ENCODE measurements around the gene TPPP2. TPM values are rescaled to one million over a fixed set of nuclear protein-coding genes. Genes with fewer than 3 reads are reported as not detected.

Gene TPPP2
- total RNA-seq, 2 experiments from 2014 or later: not detected

- Mint-ChIP-seq H3K9me3 (no peaks in the 10 kb centered on the region), H3K4me1 (peaks cover 7% of the 10 kb centered on the region), H3K36me3 (ENCODE audit: low read depth) (no peaks in the 10 kb centered on the region), H3K27ac (no peak within 1 kb of the TSS), H3K27me3 (peaks cover 17% of the 10 kb centered on the region), H3K4me3 (no peak within 1 kb of the TSS)
- ChIA-PET POLR2A (no interaction called here), CTCF (interaction anchor here (1.4 to 3.1 kb wide), 3 partner anchors 27 to 63 kb away, joined by 3 to 60 read pairs (median 11); no protein-coding TSS in a partner anchor)
- no peak for DNase-seq
Observed at GRCh38 chr14:21041676-21042433, 11.8 kb downstream of the TPPP2 start, which contains the start of gene RNASE7. RNASE7 (plus strand) TSS chr14:21042362; CDS start chr14:21042993, 631 bp downstream.

GRCh38 chr14:21042918-21043317 is 12.9 kb downstream of the TPPP2 start:
- DNase-seq: no peak
- no peaks in the 10 kb centered on the region for H3K9me3 Mint-ChIP-seq
- no peak overlapping the region for H3K4me3 Mint-ChIP-seq
- no peaks in the 10 kb centered on the region for H3K36me3 Mint-ChIP-seq (ENCODE audit: low read depth)
- ChIA-PET POLR2A (no interaction called here), CTCF (interaction anchor here (0.7 to 2.9 kb wide), 3 partner anchors 28 to 397 kb away, joined by 3 to 11 read pairs (median 3); no protein-coding TSS in a partner anchor)
- H3K27ac Mint-ChIP-seq: no peak overlapping the region
- H3K4me1 Mint-ChIP-seq: peaks cover 7% of the 10 kb centered on the region
- peaks cover 17% of the 10 kb centered on the region for H3K27me3 Mint-ChIP-seq

- CTCF ChIA-PET: interaction anchor here (0.7 to 2.9 kb wide), 4 partner anchors 21 to 398 kb away, joined by 3 to 11 read pairs (median 4); no protein-coding TSS in a partner anchor
- no peaks in the 10 kb centered on the region for H3K36me3 Mint-ChIP-seq (ENCODE audit: low read depth)
- H3K4me1 Mint-ChIP-seq: peaks cover 7% of the 10 kb centered on the region
- no peak overlapping the region for H3K4me3 Mint-ChIP-seq
- H3K27me3 Mint-ChIP-seq: peaks cover 17% of the 10 kb centered on the region
- no peaks in the 10 kb centered on the region for H3K9me3 Mint-ChIP-seq
- DNase-seq: no peak
- H3K27ac Mint-ChIP-seq: no peak overlapping the region
- POLR2A ChIA-PET: interaction anchor here (1.0 kb wide), 1 partner anchor 13 kb away, joined by 3 read pairs; no protein-coding TSS in a partner anchor
Observed at GRCh38 chr14:21043387-21043973, 13.5 kb downstream of the TPPP2 start.

- H3K36me3 Mint-ChIP-seq (ENCODE audit: low read depth): no peaks in the 10 kb centered on the region
- no peak for DNase-seq
- ChIA-PET CTCF (interaction anchor here (0.9 to 2.9 kb wide), 3 partner anchors 22 to 45 kb away, joined by 3 to 11 read pairs (median 5); no protein-coding TSS in a partner anchor), POLR2A (interaction anchor here (1.0 kb wide), 1 partner anchor 13 kb away, joined by 3 read pairs; no protein-coding TSS in a partner anchor)
- H3K4me3 Mint-ChIP-seq: no peak overlapping the region
- peaks cover 7% of the 10 kb centered on the region for H3K4me1 Mint-ChIP-seq
- no peaks in the 10 kb centered on the region for H3K9me3 Mint-ChIP-seq
- H3K27ac Mint-ChIP-seq: no peak overlapping the region
- H3K27me3 Mint-ChIP-seq: peaks cover 17% of the 10 kb centered on the region
Observed at GRCh38 chr14:21043974-21044618, 14.1 kb downstream of the TPPP2 start.

GRCh38 chr14:21047378-21047781 is 17.4 kb downstream of the TPPP2 start:
- H3K4me1 Mint-ChIP-seq: peaks cover 7% of the 10 kb centered on the region
- no peak overlapping the region for H3K4me3 Mint-ChIP-seq
- no peak overlapping the region for H3K27ac Mint-ChIP-seq
- ChIA-PET CTCF (interaction anchor here (0.5 to 3.1 kb wide), 4 partner anchors 24 to 297 kb away, joined by 3 to 20 read pairs (median 4); no protein-coding TSS in a partner anchor), POLR2A (no interaction called here)
- no peaks in the 10 kb centered on the region for H3K9me3 Mint-ChIP-seq
- H3K36me3 Mint-ChIP-seq (ENCODE audit: low read depth): no peaks in the 10 kb centered on the region
- peaks cover 17% of the 10 kb centered on the region for H3K27me3 Mint-ChIP-seq
- DNase-seq: no peak

- Mint-ChIP-seq H3K27me3 (peaks cover 12% of the 10 kb centered on the region), H3K27ac (no peak overlapping the region), H3K4me1 (peaks cover 7% of the 10 kb centered on the region), H3K36me3 (ENCODE audit: low read depth) (no peaks in the 10 kb centered on the region), H3K4me3 (no peak overlapping the region), H3K9me3 (no peaks in the 10 kb centered on the region)
- no peak for DNase-seq
- POLR2A ChIA-PET: no interaction called here
- CTCF ChIA-PET: interaction anchor here (1.0 to 3.1 kb wide), 4 partner anchors 30 to 78 kb away, joined by 3 to 20 read pairs (median 3); no protein-coding TSS in a partner anchor
Observed at GRCh38 chr14:21048638-21049037, 18.6 kb downstream of the TPPP2 start.

- no peak overlapping the region for H3K4me3 Mint-ChIP-seq
- ChIA-PET POLR2A (no interaction called here), CTCF (interaction anchor here (1.4 kb wide), 1 partner anchor 31 kb away, joined by 3 read pairs; no protein-coding TSS in a partner anchor)
- no peak overlapping the region for H3K27ac Mint-ChIP-seq
- H3K27me3 Mint-ChIP-seq: peaks cover 12% of the 10 kb centered on the region
- DNase-seq: no peak
- no peaks in the 10 kb centered on the region for H3K36me3 Mint-ChIP-seq (ENCODE audit: low read depth)
- no peaks in the 10 kb centered on the region for H3K9me3 Mint-ChIP-seq
- H3K4me1 Mint-ChIP-seq: peaks cover 9% of the 10 kb centered on the region
Observed at GRCh38 chr14:21049271-21049673, 19.3 kb downstream of the TPPP2 start.

- no peak for DNase-seq
- H3K4me1 Mint-ChIP-seq: peaks cover 4% of the 10 kb centered on the region
- CTCF ChIA-PET: interaction anchor here (0.8 to 1.9 kb wide), 2 partner anchors 33 to 36 kb away, joined by 3 to 9 read pairs; no protein-coding TSS in a partner anchor
- peaks cover 4% of the 10 kb centered on the region for H3K27me3 Mint-ChIP-seq
- H3K9me3 Mint-ChIP-seq: no peaks in the 10 kb centered on the region
- no peak overlapping the region for H3K27ac Mint-ChIP-seq
- no peak overlapping the region for H3K4me3 Mint-ChIP-seq
- POLR2A ChIA-PET: no interaction called here
- no peaks in the 10 kb centered on the region for H3K36me3 Mint-ChIP-seq (ENCODE audit: low read depth)
Observed at GRCh38 chr14:21050597-21050996, 20.6 kb downstream of the TPPP2 start.

GRCh38 chr14:21053184-21054122 is 23.4 kb downstream of the TPPP2 start:
- no peak for DNase-seq
- Mint-ChIP-seq H3K9me3 (no peaks in the 10 kb centered on the region), H3K27me3 (peaks cover 4% of the 10 kb centered on the region), H3K4me1 (peaks cover 8% of the 10 kb centered on the region), H3K27ac (no peak overlapping the region), H3K36me3 (ENCODE audit: low read depth) (no peaks in the 10 kb centered on the region), H3K4me3 (no peak overlapping the region)
- ChIA-PET CTCF (interaction anchor here (1.4 kb wide), 1 partner anchor 13 kb away, joined by 3 read pairs; no protein-coding TSS in a partner anchor), POLR2A (no interaction called here)

- H3K27me3 Mint-ChIP-seq: peaks cover 4% of the 10 kb centered on the region
- ChIA-PET CTCF (interaction anchor here (1.4 kb wide), 1 partner anchor 14 kb away, joined by 3 read pairs; no protein-coding TSS in a partner anchor), POLR2A (no interaction called here)
- H3K4me3 Mint-ChIP-seq: no peak overlapping the region
- no peaks in the 10 kb centered on the region for H3K36me3 Mint-ChIP-seq (ENCODE audit: low read depth)
- H3K9me3 Mint-ChIP-seq: no peaks in the 10 kb centered on the region
- H3K27ac Mint-ChIP-seq: no peak overlapping the region
- peaks cover 8% of the 10 kb centered on the region for H3K4me1 Mint-ChIP-seq
- no peak for DNase-seq
Observed at GRCh38 chr14:21054123-21054767, 24.2 kb downstream of the TPPP2 start.

- Mint-ChIP-seq H3K27ac (no peak overlapping the region), H3K36me3 (ENCODE audit: low read depth) (no peaks in the 10 kb centered on the region), H3K9me3 (no peaks in the 10 kb centered on the region), H3K4me3 (no peak overlapping the region), H3K27me3 (peaks cover 5% of the 10 kb centered on the region), H3K4me1 (peaks cover 8% of the 10 kb centered on the region)
- DNase-seq: no peak
- ChIA-PET POLR2A (no interaction called here), CTCF (no interaction called here)
Observed at GRCh38 chr14:21054768-21055145, 24.7 kb downstream of the TPPP2 start.

Data from activated CD4-positive, alpha-beta memory T cell treated with anti-CD3 and anti-CD28 coated beads, Interleukin-2, amount 10 ng/mL, durations not matched to agents 7 days and 5 days (primary cell).